Astrocyte (in vitro differentiated cells and primary cell): ENCODE measurements around the gene C1S. TPM values are rescaled to one million over a fixed set of nuclear protein-coding genes. Genes with fewer than 3 reads are reported as not detected.

Experiments
- DNase-seq: peaks from one replicate; pipeline ENCODE4 v3.0.0-alpha.2; 2010; ENCODE audit warnings: low read depth
- FAIRE-seq: peaks from 2 replicates; lab custom pipeline; 2011; peaks lifted over from hg19 to GRCh38; lab: Jason Lieb, UNC
- H2AFZ ChIP-seq: 2 replicates; pipeline ENCODE4 v1.6.0; 2012; ENCODE audit warnings: low read depth, low read length, inconsistent platforms
- H3K27ac ChIP-seq: 2 replicates; pipeline ENCODE4 v1.5.1; 2011; ENCODE audit warnings: low read depth, low read length, inconsistent platforms
- H3K27me3 ChIP-seq: 2 replicates; pipeline ENCODE4 v1.6.0; 2011; ENCODE audit warnings: low read length, inconsistent platforms; ENCODE audit not compliant: insufficient read depth
- H3K36me3 ChIP-seq: 2 replicates; pipeline ENCODE4 v1.5.1; 2011; ENCODE audit warnings: low read length, inconsistent platforms; ENCODE audit not compliant: insufficient read depth
- H3K4me1 ChIP-seq: 2 replicates; pipeline ENCODE4 v1.5.1; 2011; ENCODE audit warnings: low read length, inconsistent platforms; ENCODE audit not compliant: insufficient read depth
- H3K4me2 ChIP-seq: 2 replicates; pipeline ENCODE4 v1.6.0; 2012; ENCODE audit warnings: low read length, inconsistent platforms
- H3K4me3 ChIP-seq: 2 replicates; pipeline ENCODE4 v1.5.1; 2011; ENCODE audit warnings: low read depth, mild to moderate bottlenecking, low read length, inconsistent platforms; ENCODE audit not compliant: insufficient read depth
- H3K79me2 ChIP-seq: 2 replicates; pipeline ENCODE4 v1.6.0; 2012; ENCODE audit warnings: mild to moderate bottlenecking, low read length, inconsistent platforms; ENCODE audit not compliant: insufficient read depth
- H3K9ac ChIP-seq: 2 replicates; pipeline ENCODE4 v1.6.0; 2012; ENCODE audit warnings: mild to moderate bottlenecking, low read length, inconsistent platforms
- H3K9me3 ChIP-seq: 2 replicates; pipeline ENCODE4 v1.5.1; 2012; ENCODE audit warnings: low read depth, mild to moderate bottlenecking, low read length, inconsistent platforms; ENCODE audit not compliant: insufficient read depth
- H4K20me1 ChIP-seq: 2 replicates; pipeline ENCODE4 v1.6.0; 2012; ENCODE audit warnings: low read length, inconsistent platforms; ENCODE audit not compliant: insufficient read depth
- H3K27ac Mint-ChIP-seq: one replicate; pipeline ENCODE4 v1.8.0; 2021; ENCODE audit warnings: mild to moderate bottlenecking, mixed read lengths; ENCODE audit not compliant: unreplicated experiment
- H3K27me3 Mint-ChIP-seq: one replicate; pipeline ENCODE4 v1.8.0; 2021; ENCODE audit warnings: low read depth, mixed read lengths; ENCODE audit not compliant: unreplicated experiment
- H3K36me3 Mint-ChIP-seq: one replicate; pipeline ENCODE4 v1.8.0; 2021; ENCODE audit warnings: low read depth, mixed read lengths; ENCODE audit not compliant: unreplicated experiment
- H3K4me1 Mint-ChIP-seq: one replicate; pipeline ENCODE4 v1.8.0; 2021; ENCODE audit warnings: low read depth, mixed read lengths; ENCODE audit not compliant: unreplicated experiment
- H3K4me3 Mint-ChIP-seq: one replicate; pipeline ENCODE4 v1.8.0; 2021; ENCODE audit warnings: mild to moderate bottlenecking, moderate library complexity, mixed read lengths; ENCODE audit not compliant: unreplicated experiment
- H3K9me3 Mint-ChIP-seq: one replicate; pipeline ENCODE4 v1.8.0; 2021; ENCODE audit warnings: mild to moderate bottlenecking, mixed read lengths; ENCODE audit not compliant: unreplicated experiment
- EZH2 ChIP-seq: IDR thresholded peaks from 2 replicates; pipeline ENCODE4 v1.6.1; 2012; ENCODE audit warnings: mild to moderate bottlenecking, low read length, inconsistent platforms; ENCODE audit not compliant: insufficient read depth
- total RNA-seq: library from RNA; stranded (reverse); gene quantifications from 2 replicates; pipeline ENCODE4 v1.2.1, GENCODE V29; 2021
- TF ChIP-seq, protein P1 (sequence below): IDR thresholded peaks from 2 replicates; pipeline ENCODE4 v1.5.1; 2011; ENCODE audit warnings: low read depth, mild to moderate bottlenecking, inconsistent platforms, low read length, moderate library complexity; ENCODE audit not compliant: insufficient read depth

Gene C1S
- total RNA-seq, 1 donor from 2014 or later: 5.2 TPM

DNA sequence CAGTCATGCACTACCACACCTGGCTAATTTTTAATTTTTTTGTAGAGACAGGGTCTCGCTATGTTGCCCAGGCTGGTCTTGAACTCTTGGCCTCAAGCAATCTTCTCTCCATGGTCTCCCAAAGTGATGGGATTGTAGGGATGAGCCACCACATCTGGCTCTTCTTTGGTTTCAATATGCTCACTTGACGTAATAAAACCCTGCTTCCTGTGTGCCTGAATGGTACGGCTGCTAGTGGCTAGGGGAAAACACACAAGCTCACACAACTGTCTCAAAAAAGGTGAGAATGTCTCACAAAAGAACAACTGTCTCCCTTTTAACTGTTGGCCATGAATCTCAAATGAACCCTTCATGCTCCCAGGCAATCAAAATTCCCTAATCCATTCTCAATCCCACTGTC, 15.0 kb downstream of the C1S start:
- Mint-ChIP-seq H3K4me3 (no peak overlapping the region), H3K4me1 (peaks cover 8% of the 10 kb centered on the region), H3K27ac (no peak overlapping the region), H3K27me3 (peaks cover 28% of the 10 kb centered on the region), H3K36me3 (peaks cover 2% of the 10 kb centered on the region), H3K9me3 (peaks cover 9% of the 10 kb centered on the region)
- DNase-seq: no peak
- Histone ChIP-seq H3K27ac (no peak overlapping the region), H3K9me3 (no peaks in the 10 kb centered on the region), H4K20me1 (no peaks in the 10 kb centered on the region), H2AFZ (no peak overlapping the region), H3K4me1 (peaks cover 4% of the 10 kb centered on the region), H3K4me2 (no peak overlapping the region), H3K27me3 (peaks cover 27% of the 10 kb centered on the region), H3K4me3 (no peak overlapping the region), H3K9ac (no peak overlapping the region), H3K79me2 (no peaks in the 10 kb centered on the region), H3K36me3 (no peaks in the 10 kb centered on the region)
- TF ChIP-seq, protein P1, sequence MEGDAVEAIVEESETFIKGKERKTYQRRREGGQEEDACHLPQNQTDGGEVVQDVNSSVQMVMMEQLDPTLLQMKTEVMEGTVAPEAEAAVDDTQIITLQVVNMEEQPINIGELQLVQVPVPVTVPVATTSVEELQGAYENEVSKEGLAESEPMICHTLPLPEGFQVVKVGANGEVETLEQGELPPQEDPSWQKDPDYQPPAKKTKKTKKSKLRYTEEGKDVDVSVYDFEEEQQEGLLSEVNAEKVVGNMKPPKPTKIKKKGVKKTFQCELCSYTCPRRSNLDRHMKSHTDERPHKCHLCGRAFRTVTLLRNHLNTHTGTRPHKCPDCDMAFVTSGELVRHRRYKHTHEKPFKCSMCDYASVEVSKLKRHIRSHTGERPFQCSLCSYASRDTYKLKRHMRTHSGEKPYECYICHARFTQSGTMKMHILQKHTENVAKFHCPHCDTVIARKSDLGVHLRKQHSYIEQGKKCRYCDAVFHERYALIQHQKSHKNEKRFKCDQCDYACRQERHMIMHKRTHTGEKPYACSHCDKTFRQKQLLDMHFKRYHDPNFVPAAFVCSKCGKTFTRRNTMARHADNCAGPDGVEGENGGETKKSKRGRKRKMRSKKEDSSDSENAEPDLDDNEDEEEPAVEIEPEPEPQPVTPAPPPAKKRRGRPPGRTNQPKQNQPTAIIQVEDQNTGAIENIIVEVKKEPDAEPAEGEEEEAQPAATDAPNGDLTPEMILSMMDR: no peak
- no peak for TF ChIP-seq EZH2
- no peak for FAIRE-seq

DNA sequence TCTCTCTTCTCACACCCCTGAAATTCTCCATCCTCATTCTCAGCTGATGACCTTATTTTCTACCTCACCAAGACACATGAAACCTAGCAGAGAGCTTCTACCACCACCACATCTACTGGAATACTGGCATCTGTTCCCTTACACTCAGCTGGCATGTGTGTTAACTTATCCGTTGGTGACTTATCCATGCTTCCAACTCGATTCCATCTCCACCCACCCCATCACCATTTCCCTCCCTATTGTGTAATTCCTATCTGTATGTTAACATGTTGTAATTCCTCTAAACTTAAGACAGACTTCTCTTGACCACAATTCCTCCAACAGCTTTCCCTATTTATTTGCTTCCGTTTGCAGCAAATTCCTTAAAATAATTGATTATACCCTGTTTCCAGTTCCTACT, 15.4 kb downstream of the C1S start:
- no peak for FAIRE-seq
- Mint-ChIP-seq H3K4me1 (peaks cover 8% of the 10 kb centered on the region), H3K4me3 (no peak overlapping the region), H3K36me3 (peaks cover 2% of the 10 kb centered on the region), H3K27me3 (peaks cover 26% of the 10 kb centered on the region), H3K27ac (no peak overlapping the region), H3K9me3 (peaks cover 7% of the 10 kb centered on the region)
- TF ChIP-seq, protein P1: no peak
- TF ChIP-seq EZH2: no peak
- Histone ChIP-seq H3K4me3 (no peak overlapping the region), H3K9ac (no peak overlapping the region), H3K4me2 (no peak overlapping the region), H3K79me2 (no peaks in the 10 kb centered on the region), H4K20me1 (no peaks in the 10 kb centered on the region), H3K4me1 (peaks cover 4% of the 10 kb centered on the region), H3K9me3 (no peaks in the 10 kb centered on the region), H3K36me3 (no peaks in the 10 kb centered on the region), H2AFZ (no peak overlapping the region), H3K27ac (no peak overlapping the region), H3K27me3 (peaks cover 27% of the 10 kb centered on the region)
- no peak for DNase-seq

DNA sequence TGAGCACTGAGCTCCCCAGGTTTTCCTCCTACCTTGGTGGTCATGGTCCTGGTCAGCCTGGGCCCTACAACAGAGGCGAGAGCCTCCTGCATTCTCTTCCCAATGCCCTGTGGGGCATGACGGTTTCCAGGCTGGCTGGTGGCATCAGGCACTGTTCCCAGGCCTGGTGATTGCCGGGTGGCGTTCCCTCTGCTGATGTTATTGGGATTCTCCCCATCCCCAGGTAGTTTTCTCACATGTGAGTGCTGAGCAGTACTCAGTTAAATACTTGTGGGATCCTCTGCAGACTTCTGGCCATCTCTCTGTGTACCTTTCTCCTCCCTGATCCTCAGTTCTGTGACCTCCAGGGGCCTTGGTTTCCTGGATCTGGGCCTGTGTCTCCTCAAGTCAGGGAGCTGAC, 16.0 kb downstream of the C1S start:
- H3K27ac Mint-ChIP-seq: no peak overlapping the region
- H3K4me3 ChIP-seq: no peak overlapping the region
- peaks cover 9% of the 10 kb centered on the region for H3K4me1 Mint-ChIP-seq
- no peaks in the 10 kb centered on the region for H3K9me3 ChIP-seq
- peaks cover 27% of the 10 kb centered on the region for H3K27me3 ChIP-seq
- peaks cover 26% of the 10 kb centered on the region for H3K27me3 Mint-ChIP-seq
- no peaks in the 10 kb centered on the region for H3K79me2 ChIP-seq
- TF ChIP-seq, protein P1: no peak
- no peak for TF ChIP-seq EZH2
- FAIRE-seq (no peak), DNase-seq (no peak)
- H3K36me3 Mint-ChIP-seq: peaks cover 2% of the 10 kb centered on the region
- H3K9ac ChIP-seq: no peak overlapping the region
- peaks cover 7% of the 10 kb centered on the region for H3K9me3 Mint-ChIP-seq
- H3K4me1 ChIP-seq: peaks cover 4% of the 10 kb centered on the region
- H2AFZ ChIP-seq: no peak overlapping the region
- no peak overlapping the region for H3K4me3 Mint-ChIP-seq
- H3K27ac ChIP-seq: no peak overlapping the region
- H4K20me1 ChIP-seq: no peaks in the 10 kb centered on the region
- no peak overlapping the region for H3K4me2 ChIP-seq
- no peaks in the 10 kb centered on the region for H3K36me3 ChIP-seq
